GM19193 (cell line): ENCODE results near the gene MMS22L.

Source experiments
- POLR2A ChIP-seq: IDR thresholded peaks from 4 replicates; pipeline ENCODE4 v1.6.1; 2011; ENCODE audit not compliant: insufficient read depth, insufficient read length; ENCODE audit errors: extremely low read depth

Gene MMS22L

DNA sequence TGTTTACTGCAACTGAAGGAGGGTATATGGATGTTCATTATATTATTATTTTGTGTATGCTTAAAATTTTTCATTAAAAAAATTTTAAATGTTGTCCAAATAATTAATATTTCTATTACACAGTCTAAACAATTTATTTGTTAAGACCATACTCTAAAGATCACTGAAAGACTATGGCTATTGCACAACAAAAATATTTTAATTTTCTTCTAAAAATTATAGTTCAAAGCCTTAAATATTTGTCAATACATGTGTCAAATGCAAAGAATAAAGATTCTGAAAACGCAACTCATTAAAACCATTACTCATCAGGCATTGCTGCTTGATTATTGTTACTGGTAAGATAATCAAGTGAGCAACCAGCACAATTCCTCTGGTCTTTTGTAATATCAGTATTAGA lies 2.2 kb downstream of the MMS22L start:
- no peak for TF ChIP-seq POLR2A

DNA sequence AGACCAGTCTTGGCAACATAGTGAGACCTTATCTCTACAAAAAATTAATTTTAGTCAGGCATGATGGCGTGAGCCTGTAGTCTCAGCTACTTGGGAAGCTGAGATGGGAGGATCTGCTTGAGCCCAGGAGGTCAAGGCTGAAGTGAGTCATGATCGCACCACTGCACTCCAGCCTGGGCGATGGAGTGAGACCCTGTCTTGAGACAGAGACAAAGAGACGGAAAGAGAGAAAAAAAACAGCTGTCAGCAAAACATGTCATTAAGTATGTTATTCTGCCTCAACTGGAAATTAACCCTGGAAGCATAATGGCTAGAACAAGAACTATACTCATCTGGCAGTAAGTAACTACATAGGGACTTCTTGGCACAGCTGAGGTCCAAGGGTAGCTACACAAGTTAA lies 7.2 kb downstream of the MMS22L start:
- TF ChIP-seq POLR2A, result no peak

DNA sequence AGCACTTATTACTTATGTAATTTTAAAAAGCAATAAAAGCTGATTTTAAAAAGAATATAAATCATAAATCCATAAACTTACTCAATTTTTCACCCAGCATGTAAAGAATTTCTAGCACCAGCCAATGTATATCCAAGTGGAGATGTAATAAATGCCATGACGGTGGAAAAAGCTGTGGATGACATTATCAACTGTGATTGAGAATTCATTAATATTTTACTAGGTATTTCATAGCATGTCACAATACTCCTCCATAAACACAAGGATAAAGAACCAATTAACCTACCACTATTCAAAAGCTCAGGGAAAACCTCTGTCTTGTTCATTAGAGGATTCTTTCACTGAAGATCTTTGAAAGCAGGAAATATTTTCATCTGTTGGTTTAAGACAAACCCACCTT lies 13.2 kb downstream of the MMS22L start:
- no peak for TF ChIP-seq POLR2A

DNA sequence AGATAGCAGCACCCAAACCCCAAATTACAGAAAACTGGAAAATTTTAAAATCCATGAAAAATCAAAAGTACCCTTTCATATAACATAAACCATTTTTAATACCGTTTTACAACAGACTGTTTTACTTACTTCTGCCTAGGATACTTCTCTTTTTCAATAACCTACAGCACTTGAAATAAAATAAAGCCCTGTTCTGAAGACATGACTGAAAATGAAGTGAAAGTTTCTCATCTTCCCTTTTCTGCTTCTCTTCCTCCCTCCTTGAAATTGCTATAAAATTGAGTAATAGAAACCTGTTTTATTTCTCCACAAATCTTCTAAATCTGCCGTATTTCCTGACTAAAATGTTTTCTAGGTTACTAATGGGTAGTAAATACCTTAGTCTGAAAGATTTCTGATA lies 20.3 kb downstream of the MMS22L start:
- TF ChIP-seq POLR2A, result no peak

DNA sequence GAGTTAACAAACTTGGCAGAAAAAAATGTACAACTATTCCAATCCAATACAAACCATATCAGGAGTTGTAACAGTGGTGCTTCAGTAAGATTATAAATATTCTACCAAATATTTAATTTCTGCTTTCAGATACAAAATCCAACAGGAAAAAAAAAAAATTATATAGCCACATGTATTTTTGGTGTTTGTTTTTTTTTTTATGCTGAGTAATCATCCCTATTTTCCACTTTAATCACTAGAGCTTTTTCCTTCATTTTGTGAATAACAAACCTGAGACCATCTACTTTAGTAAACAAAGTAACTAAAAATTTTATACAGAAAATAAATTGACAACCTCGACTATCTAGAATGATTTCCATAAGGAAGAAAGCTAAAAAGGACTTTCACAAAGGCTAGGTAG lies 36.2 kb downstream of the MMS22L start:
- TF ChIP-seq POLR2A, result no peak

DNA sequence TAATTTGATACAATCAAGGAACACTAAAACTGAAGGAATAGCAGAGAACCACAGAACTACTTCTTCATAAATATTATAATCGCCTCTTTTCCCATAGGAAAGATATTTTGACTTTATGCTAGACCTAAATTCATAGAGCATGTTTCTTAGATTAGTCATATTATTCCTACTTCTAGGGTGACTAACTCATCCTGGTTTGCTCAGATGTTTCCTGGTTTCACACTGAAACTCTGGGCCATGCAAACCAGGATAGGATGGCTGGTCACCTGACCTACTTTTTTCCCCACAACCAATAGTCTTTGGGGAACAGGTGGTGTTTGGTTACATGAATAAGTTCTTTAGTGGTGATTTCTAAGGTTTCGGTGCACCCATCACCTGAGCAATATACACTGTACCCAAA lies 42.8 kb downstream of the MMS22L start:
- TF ChIP-seq POLR2A, result no peak

DNA sequence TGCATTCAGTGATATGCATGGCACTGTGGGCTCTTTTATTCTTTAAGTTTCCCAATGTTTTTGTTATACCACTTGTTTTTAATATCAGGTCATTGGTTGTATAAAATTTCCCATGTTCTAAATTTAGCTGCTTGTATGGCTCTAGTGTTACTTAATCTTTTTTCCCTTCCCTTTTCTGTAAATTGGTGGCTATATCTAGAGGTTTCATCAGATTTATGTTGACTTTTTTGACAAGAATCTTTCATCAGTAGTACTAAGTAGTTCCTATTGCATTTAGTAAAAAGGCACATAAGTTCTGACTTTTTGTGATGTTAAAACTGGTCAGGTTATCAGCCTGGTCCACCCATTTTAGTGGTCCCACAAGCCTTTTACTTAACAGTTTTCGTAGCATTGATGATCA lies 51.1 kb downstream of the MMS22L start:
- no peak for TF ChIP-seq POLR2A

DNA sequence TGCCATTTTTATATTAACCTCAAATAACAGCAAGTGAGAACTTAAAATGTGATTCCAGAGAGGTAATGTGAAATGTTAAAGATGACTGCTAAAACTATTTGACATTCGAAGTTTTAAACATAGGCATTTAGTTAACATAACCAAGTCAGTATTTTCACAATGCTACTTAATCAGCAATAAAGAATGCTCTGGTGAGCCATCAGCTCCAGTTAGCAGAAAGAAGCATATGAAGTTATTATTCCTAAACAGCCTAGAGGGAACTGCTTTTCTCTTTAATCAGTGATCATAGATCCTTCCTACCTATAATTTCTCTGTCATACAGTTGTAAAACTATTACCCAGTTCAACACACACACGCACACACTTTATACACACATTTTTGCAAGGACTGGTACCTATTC lies 60.1 kb downstream of the MMS22L start:
- TF ChIP-seq POLR2A, result no peak

DNA sequence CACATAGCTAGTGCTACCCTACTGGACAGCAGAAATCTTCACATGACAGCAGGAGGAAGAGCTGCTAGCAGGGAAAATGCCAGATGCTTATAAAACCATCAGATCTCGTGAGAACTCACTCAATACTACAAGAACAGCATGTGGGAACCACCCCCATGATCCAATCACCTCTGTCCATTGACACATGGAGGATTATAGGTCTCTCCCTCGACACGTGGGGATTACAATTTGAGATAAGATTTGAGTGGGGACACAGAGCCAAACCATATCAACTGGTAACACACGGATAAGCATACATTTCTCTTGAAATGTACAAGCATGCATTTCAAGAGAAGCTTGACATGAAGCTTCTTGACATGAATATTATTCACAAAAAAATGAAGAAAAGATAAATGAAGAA lies 64.1 kb downstream of the MMS22L start:
- TF ChIP-seq POLR2A, result no peak

DNA sequence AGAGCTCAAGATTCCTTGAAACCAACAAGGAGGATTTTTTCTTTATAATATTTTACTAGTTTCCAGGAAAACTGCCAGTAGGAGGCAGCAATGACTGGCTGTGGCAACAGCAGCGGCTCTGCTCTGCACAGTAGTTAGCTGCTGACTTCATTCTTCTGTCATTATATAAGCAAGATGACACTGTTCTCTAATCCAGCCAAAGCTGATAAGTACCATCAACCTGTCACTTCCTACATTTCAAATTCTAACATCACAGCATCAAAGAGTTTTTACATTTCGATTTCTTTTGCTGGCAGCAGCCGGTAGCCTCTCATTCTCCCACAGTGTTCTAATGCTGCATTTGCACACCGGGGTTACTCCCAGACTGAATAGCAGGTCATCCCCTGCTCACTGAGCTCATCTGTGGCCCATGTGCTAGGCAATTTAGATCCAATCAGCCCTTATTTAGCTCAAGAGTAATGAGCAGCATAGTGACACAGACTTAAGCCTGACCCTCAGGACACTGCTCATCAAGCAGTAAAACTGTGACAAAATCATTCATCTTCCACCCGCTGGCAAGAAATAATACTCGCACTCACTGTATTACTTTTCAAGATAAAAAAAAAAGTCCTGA lies 67.8 kb downstream of the MMS22L start:
- TF ChIP-seq POLR2A, result no peak

DNA sequence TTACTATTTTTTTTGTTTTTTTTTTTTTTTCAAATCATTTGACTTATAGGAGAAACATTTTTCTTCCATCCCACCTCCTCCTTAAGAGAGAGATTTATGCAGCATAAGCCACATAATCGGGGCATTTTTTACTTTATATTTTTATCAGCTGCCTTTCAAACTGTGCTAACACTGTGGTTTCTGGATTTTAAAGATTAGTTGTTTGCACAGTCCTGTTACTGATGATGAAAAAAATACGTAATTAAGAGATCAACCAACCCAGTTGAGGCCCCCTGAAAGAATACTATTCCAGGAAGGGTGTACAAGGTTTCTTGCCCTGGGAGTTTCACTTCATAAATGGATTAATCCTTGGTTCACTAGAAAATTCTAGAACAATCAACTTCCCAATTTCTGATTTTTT lies 68.3 kb downstream of the MMS22L start:
- TF ChIP-seq POLR2A, result no peak

DNA sequence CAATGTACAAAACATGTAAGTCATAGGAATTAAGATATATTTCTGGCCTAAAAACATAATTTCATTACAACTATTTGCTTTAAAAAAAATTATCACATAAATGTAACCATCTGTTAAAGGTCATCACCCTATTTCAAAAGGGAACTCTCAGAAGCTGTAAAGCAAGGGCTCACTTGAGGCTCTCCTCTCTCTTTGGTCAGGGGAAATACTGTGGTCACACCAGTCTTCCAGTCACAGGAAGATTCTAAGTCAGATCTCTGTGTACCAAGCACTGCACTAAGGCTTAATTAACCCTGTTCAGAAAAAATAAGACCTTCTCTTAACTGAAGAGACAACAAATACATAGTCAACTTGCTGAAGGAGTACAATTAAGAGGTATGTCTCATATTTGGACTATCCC lies 75.6 kb downstream of the MMS22L start:
- TF ChIP-seq POLR2A, result no peak

DNA sequence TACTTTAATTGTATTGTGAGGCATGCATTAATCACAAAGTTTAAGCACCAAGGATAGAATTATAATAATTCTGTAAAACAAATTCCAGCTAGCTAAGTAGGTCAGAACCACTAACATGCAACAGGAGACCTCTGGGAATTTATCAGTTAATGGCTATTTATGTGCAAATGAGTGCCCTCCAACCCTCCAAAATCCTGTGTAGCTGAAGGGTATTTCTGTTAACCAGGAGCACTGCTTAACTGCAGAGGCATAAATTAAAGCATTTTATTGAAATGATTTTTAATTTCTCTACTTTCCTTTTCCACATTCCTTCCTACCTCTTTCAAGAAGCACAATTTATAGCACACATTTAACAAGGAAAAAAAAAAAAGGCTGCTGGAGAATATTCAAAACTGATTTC lies 77.0 kb downstream of the MMS22L start:
- no peak for TF ChIP-seq POLR2A

DNA sequence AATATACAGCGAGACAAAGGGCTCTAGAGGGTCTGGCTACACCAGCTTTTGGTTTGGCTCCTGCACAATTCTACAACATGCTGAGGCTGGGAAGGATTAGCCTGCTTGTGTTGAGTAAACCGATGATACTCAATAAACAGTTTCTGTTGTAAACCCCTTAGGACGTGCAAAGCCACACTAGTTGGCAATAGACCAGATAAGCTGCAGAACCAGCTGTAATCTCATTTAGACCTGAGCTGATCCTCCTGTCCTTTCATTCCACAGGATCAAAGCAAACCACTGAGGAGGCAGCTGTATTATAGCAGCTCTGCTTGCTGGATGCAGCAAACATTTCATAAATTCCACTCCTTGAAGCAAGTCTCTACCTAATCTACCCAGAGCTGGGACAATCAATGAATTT lies 79.7 kb downstream of the MMS22L start:
- TF ChIP-seq POLR2A, result no peak

DNA sequence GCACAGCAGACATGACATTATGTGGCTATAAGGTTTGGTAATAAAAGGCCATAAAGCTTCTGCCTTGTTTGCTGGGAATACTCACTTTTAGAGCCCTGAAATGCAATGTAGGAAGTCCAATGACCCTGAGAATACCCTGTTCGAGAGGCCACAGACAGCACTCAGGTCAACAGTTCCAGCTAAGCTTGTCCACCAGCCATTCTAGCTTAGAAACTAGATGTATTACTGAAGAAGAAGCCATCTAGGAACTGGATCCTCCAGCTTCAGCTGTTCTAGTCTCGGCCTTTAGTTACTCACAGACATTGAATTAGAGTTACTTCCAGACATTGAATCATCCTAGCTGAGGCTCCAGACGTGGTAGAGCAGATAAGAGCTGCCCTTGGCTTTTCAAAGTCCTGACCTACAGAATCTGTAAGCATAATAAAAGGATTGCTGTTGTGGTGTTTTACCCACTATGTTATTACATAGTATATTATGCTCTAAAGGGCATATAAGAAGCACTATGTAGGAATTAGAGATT lies 84.9 kb downstream of the MMS22L start:
- TF ChIP-seq POLR2A, result no peak

DNA sequence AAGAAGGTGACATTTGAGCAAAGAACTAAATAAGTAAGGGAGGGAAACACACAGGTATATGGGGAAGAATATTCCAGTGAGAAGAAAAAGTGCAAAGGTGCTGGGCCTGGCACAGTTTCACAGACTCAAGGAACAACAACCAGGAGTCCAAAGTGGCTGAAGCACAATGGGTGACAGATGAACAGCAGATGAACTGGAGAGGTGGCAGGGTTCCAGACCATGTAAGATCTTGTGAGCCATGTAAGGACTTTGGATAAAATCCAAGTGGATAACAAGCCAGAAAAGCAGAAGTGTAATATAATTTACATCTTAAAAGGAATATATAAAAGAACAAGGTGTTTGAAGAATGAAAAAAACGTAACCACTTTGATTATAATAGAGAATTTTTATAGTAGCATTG lies 87.9 kb downstream of the MMS22L start:
- TF ChIP-seq POLR2A, result no peak

DNA sequence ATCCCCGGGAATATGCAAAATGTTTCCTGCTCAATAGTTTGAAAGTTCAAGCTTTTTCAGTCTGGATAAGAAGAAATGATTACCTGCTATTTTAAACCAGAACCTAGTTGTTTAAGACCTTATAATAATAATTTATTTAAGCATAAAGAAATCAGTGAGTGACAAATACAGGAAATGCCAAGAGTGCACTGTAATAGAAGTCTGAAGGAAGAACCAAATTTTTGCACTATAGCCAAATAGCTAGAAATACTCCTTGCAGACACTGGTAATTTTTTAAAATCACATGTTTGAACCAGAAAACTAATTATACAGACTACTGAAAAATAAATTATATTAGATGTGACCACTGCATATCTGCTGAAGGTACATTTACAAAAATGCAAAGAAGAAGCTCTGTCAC lies 93.2 kb downstream of the MMS22L start:
- no peak for TF ChIP-seq POLR2A
